ENCODE data around the gene SLC35E1.

DNA sequence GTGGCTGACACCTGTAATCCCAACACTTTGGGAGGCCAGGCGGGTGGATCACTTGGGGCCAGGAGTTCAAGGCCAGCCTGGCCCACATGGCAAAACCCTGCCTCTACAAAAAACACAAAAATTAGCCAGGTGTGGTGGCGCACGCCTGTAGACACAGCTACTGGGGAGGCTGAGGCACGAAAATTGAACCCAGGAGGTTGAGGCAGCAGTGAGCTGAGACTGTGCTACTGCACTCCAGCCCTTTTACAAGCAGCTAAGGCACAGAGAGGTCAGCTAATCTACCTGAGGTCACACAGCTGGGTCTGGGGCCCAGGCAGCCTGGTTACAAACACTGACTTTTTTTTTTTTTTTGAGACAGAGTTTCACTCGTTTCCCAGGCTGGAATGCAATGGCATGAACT is 28.6 kb upstream of the SLC35E1 start:
- no peak for TF ChIP-seq EZH2 (IDR thresholded peaks at IDR 0.05; ENCODE audit: insufficient read depth, low read length)
- TF ChIP-seq, protein P1, sequence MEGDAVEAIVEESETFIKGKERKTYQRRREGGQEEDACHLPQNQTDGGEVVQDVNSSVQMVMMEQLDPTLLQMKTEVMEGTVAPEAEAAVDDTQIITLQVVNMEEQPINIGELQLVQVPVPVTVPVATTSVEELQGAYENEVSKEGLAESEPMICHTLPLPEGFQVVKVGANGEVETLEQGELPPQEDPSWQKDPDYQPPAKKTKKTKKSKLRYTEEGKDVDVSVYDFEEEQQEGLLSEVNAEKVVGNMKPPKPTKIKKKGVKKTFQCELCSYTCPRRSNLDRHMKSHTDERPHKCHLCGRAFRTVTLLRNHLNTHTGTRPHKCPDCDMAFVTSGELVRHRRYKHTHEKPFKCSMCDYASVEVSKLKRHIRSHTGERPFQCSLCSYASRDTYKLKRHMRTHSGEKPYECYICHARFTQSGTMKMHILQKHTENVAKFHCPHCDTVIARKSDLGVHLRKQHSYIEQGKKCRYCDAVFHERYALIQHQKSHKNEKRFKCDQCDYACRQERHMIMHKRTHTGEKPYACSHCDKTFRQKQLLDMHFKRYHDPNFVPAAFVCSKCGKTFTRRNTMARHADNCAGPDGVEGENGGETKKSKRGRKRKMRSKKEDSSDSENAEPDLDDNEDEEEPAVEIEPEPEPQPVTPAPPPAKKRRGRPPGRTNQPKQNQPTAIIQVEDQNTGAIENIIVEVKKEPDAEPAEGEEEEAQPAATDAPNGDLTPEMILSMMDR (IDR thresholded peaks at IDR 0.05; ENCODE audit: insufficient read depth, low read depth, low read length): no peak

All from astrocyte (in vitro differentiated cells and primary cell).